Raji (cell line): ENCODE results near the gene E4F1.

ENCODE experiments used
- POLR2A ChIP-seq: IDR thresholded peaks from 2 replicates; pipeline ENCODE4 v1.6.1; 2011; ENCODE audit warnings: low read depth, low read length, control low read depth; ENCODE audit not compliant: insufficient read depth

Gene E4F1

GRCh38 chr16:2231016-2231931, 7.9 kb downstream of the E4F1 start:
- no peak for TF ChIP-seq POLR2A

GRCh38 chr16:2232094-2232990, 9.0 kb downstream of the E4F1 start:
- TF ChIP-seq POLR2A, result no peak

DNA sequence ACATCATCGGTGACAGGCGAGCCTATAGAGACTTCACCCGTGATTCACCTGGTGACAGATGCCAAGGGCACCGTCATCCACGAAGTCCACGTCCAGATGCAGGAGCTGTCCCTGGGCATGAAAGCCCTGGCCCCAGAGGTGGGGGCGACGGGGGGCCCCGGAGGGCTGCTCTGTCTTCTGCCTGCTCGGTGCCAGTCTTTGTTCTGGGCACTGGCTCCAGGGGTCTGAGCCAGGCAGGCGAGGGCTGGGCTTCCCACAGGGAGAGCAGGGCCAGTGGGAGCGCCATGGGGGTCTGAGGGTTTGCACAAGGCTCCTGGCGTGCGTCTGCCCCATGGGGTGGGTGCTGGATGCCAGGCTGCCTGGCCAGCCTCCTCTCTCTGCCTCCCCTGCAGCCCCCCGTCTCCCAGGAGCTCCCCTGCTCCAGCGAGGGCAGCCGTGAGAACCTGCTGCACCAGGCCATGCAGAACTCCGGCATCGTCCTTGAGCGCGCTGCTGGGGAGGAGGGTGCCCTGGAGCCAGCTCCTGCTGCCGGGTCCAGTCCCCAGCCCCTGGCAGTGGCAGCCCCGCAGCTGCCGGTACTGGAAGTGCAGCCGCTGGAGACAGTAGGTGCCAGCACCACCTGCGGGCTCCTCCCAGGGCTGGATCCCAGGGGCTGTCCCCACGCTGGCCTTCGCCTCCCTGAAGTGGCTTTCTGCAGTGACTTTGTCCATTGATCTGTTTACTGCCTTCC, 9.8 kb downstream of the E4F1 start:
- TF ChIP-seq POLR2A, result no peak

DNA sequence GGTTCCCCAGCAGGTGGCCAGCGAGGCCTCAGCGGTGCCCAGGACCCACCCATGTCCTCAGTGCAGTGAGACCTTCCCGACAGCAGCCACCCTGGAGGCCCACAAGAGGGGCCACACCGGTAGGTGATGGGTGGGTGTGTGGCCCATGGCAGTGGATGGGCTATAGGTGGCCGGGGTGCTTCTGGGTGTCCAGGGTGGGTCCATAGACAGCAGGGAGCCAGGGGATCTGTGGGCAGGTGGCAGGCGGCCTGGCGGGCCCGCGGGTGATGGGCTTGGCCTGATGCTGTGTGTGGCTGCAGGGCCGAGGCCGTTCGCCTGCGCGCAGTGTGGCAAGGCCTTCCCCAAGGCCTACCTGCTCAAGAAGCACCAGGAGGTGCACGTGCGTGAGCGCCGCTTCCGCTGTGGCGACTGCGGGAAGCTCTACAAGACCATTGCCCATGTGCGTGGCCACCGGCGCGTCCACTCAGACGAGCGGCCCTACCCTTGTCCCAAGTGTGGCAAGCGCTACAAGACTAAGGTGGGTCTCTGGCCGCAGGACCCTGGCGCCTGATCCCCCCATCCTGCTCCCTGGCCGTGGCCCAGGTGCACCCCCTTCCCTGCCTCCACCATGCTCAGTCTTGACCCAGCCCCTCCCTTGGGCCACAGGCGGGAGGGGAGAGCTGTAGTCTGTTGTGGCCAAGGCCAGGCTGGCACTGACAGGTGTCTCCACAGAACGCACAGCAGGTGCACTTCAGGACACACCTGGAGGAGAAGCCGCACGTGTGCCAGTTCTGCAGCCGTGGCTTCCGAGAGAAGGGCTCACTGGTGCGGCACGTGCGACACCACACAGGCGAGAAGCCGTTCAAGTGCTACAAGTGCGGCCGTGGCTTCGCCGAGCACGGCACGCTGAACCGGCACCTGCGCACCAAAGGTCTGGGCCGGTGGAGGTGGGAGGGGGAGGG, 10.8 kb downstream of the E4F1 start:
- no peak for TF ChIP-seq POLR2A

- no peak for TF ChIP-seq POLR2A
Observed at GRCh38 chr16:2234813-2235170, 11.4 kb downstream of the E4F1 start.

GRCh38 chr16:2235234-2235651, 11.9 kb downstream of the E4F1 start:
- TF ChIP-seq POLR2A, result no peak

DNA sequence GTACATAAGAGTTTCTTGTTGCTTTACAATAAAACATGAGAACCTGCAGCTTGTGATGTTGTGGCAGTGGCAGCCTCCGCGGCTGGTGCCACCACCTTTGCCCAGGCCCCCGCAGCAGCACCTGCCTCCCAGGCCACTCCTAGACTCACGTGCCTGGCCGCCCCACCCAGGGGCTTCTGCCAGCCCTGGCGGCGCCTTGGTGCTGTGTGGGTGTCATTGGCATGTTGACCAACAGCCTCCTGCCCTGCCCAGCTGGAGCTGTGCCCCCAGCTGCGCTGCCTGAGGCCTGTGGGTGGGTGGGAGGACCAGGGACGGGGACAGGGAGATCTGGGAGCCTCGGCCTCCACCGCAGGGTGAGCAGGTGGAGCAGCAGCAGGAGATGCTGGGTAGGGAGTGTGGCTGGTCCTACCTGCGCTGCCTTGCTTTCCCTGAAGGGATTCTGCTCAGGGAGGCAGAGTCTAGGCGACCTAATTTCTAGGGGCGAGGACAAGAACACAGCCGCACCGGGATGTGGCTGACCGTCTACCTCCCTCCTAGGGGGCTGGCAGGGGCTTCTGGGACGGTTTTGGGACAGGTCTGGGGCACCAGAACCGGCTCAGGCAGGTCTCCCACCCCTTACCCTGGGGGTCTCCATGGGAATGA, 12.4 kb downstream of the E4F1 start:
- TF ChIP-seq POLR2A, result no peak

- no peak for TF ChIP-seq POLR2A
Observed at GRCh38 chr16:2236337-2237101, 13.1 kb downstream of the E4F1 start, which contains the start of gene DNASE1L2. TSS of gene DNASE1L2 (plus strand) at chr16:2236444. CDS start at chr16:2236817, 373 bp downstream.

DNA sequence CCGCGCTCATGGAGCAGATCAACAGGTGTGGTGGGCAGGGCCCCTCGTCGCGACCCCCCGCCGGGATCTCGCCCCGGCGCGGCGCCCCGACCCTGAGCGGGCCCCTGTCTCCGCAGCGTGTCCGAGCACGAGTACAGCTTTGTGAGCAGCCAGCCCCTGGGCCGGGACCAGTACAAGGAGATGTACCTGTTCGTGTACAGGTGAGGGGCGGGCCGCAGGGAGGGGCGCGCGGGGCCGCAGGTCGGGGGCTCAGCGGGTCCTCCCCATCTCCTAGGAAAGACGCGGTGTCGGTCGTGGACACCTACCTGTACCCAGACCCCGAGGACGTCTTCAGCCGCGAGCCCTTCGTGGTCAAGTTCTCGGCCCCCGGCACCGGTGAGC, 13.7 kb downstream of the E4F1 start:
- TF ChIP-seq POLR2A, result no peak

- no peak for TF ChIP-seq POLR2A
Observed at GRCh38 chr16:2237493-2238149, 14.2 kb downstream of the E4F1 start.

GRCh38 chr16:2238150-2238837, 14.9 kb downstream of the E4F1 start:
- TF ChIP-seq POLR2A, result 0 out of 2 replicates have a peak, but pooled peaks have one; percentile 19
